ENCODE data around the gene CITED2.
"Not testable (repeated sequence)": the region's sequence is repeated elsewhere in the genome, so short reads cannot be mapped to it uniquely, and the experiment has no call there.

CITED2 gene, protein sequence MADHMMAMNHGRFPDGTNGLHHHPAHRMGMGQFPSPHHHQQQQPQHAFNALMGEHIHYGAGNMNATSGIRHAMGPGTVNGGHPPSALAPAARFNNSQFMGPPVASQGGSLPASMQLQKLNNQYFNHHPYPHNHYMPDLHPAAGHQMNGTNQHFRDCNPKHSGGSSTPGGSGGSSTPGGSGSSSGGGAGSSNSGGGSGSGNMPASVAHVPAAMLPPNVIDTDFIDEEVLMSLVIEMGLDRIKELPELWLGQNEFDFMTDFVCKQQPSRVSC

DNA sequence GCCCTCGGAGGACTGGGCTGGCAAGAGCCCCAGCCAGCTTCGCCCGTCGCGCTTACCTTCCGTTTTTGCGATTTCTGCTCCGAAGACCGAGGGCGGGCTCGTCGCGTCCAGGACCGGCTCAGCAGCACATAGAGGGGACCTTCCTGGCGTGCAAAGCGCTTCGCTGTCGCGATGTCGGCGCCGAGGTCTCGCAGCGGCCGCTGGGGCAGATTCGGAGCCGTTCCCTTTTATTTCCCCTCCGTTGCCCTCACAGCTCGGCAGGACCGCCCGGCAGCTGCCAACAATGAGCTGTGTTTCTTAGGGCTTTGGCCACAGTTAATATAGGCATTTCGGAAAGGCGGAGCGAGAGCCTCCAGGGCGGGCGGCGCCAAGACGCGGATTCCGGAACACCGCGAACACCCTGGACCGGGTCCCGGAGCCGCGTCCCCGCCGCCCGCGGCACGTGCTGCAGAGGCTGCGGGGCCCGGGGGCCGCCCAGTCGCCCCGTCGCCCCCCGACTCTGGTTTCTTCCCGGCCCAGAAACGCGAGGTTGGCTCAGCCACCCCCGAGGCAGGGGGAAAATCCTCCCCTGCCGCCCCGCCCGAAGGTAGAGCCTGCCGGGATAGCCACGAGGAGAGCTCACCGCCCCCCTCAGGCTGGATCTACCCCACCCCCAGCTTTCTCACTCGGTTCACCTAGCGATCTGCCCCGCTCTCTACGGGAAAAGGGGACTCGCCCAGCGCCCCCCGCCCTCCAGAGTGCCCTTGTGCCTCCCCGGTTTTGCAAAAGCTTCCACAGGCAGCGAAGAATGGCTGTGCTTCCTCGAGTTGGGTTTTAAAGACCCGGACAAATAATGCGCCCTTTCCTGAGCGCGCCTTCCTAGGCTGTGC lies at the start of gene CITED2:
Gene CITED2 (minus strand): TSS at position 292 of the 869 bp plus-strand sequence. CDS start 704 bp downstream, outside the sequence.
- DNase-seq, result peak; percentile 93

DNA sequence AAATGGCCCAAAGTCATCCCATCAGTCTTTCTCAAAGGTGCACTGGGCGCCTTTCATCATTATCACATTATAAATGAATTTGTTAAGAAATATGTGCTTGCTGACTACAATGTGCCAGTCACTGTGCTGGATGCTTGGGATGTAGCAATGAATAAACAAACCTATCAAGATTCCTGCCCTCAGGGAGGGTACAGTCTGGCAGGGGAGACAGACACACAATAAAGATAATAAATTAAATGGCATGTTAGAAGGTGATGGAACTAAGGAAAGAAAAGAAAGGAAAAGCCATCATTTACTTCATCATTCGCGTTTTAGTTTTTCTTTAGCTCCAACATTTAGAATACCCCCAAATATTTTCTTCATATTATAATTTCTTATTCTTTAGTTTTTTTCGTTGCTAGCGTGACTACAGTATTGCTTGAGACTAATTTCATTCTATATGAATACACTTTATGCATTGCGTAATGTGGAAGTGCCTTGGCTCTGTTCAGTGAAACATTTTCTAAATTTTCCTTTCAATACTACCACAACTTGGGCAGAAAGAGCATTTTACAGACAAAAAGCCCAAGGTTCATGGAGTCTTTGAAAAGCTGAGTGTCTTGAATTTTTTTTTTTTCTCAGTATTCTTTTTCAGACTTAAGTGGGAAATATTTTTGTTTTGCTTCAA lies 48.7 kb upstream of the CITED2 start:
- DNase-seq, result no peak

DNA sequence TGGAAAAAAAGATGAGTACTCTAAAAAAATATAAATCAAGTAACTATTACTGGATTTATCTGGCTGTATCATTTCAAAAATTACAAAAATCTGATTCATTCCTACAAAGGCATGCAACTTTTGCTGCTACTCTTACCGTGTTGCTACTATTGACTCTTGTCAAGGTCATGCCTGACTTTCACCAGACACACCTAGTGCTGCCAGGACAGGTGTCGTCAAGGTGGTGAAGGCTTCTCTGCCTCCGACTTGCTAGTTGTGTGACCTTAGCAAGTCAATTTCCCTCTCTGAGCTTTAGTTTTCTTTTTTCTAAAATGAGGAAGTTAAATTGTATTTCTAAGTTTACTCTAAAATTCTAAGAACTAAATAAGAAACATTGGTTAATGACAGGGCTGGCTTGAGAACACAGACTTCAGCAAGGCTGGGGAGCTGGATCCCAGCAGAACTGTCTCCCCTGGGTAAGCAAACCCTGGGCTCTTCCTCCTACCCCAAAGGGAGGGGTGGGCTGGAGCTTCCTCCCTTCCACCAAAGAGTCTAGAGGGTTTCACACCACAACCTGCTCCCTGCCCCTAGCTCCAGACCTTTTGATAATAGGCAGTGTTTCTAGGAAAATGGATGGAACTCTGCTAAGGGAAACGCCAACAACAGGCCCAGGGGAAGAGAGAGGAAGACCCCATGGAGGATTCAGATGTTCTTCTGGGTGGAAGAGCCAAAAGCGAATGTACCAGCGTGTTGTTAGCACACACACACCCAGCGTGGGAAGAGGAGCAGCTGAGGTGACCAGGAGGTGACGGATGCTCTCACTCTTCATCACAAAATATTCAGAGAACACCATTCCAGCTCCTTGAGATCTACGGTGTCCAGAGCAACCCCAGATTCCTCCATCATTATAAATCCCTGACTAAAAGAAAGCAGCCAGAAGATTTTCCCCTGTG lies 47.9 kb upstream of the CITED2 start:
- no peak for DNase-seq

DNA sequence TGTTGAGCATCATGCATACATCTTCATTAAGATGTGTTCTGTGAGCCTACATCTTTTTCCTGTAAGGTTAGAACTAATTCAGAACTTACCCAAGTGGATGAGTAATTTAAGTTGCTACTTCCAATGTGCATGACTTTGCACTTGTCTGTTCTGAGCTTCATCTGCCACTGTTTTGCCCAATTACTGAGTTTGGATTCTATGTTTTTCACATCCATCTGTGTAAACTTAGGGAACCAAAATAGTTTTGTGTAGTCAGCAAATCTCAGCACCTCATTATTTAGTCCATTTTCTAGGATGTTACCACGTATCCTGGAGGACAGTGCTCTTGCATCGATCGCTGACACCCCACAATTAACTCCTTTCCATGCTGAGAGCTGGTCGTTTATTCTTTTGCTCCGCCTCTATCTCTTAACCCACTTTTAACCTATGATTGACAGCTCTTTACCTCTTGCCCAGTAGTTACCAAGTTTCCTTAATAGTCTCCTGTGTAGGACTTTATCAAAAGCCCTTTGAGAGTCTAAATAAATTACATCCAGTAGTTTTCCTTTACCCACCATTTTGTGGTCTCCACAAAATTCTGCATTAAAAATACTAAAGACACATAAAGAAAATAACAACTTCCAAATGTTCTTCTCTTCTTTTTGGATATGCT lies 44.2 kb upstream of the CITED2 start:
- no peak for DNase-seq

DNA sequence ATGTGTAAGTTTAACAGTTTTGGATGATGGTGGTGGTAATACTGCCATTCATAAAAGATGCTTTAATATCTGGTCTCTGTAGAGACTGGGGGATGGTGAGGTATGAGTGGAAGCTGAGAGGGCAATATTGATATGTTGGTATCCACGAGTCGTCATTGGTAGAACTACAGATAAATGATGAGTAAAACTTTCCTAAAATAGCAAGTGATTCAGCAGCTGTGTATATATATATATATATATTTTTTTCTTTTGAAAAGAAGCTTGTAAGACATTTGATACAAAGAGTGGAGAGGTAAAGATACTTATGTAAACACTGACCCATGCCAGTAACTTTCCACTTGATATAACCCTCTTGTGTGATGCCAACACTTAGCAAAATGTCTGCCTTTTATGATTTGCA lies 41.7 kb upstream of the CITED2 start:
- no peak for DNase-seq

DNA sequence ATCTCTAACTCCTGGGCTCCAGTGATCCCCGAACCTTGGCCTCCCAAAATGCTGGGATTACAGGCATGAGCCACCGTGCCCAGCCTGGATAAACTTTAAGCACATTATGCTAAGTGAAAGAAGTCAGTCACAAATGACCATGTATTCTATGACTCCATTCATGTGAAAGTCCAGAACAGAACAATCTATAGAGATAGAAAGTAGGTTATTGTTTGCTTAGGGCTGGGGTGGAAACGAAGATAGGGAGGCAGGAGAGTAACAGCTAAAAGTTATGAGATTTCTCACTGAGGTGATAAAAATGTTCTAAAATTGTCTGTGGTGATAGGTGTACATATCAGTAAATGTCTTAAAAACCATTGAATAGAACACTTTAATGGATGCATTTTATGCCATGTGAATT lies 40.9 kb upstream of the CITED2 start:
- DNase-seq, result no peak

DNA sequence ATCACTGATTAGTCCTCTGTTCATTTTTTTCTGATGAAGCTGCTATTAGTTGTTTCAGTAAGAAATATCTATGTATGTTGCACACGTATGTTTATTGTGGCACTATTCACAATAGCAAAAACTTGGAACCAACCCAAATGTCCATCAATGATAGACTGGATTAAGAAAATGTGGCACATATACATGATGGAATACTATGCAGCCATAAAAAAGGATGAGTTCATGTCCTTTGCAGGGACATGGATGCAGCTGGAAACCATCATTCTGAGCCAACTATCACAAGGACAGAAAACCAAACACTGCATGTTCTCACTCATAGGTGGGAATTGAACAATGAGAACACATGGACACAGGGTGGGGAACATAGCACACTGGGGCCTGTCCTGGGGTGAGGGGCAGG lies 37.7 kb upstream of the CITED2 start:
- not testable (repeated sequence) for DNase-seq

DNA sequence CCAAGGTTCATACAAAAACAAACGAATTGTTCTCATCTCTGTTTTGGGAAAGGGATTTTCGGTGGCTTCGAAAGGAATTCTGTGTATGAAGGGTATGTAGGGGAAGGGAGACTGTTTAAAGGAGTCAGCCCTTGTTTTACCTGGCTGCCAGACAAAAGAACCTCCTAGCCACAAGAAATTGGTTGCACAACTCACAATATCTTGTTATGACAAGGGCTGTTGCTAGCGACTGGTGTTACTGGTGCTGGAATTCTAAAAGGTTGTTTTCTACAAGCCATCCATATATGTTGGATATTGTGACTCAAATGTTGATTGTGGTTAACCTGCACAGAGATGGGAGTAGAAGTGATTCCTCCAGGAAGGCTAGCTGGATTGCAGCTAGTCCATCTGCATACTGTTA lies 34.6 kb upstream of the CITED2 start:
- no peak for DNase-seq

DNA sequence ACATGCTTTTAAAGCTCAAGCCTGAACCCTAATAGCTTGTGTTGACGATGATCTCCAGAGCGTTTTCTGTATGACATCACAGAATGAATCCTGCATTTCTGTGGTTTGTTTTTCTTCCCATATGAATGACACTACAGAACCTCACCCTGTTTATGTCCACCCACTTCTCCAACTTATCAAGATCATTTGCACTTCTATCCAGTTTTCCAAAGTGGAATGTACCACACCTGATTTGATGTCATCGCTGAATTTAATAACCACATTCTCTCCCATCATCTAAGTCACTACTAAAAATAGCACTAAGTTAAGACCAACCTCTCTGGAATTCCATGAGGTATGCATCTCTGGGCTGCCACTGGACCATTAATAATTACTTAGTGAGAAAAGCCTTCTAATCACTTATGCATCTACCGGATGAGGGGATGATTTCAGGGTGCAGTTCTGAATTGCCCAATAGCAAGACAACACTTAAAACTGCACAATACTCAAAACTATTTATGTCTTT lies 33.3 kb upstream of the CITED2 start:
- no peak for DNase-seq

DNA sequence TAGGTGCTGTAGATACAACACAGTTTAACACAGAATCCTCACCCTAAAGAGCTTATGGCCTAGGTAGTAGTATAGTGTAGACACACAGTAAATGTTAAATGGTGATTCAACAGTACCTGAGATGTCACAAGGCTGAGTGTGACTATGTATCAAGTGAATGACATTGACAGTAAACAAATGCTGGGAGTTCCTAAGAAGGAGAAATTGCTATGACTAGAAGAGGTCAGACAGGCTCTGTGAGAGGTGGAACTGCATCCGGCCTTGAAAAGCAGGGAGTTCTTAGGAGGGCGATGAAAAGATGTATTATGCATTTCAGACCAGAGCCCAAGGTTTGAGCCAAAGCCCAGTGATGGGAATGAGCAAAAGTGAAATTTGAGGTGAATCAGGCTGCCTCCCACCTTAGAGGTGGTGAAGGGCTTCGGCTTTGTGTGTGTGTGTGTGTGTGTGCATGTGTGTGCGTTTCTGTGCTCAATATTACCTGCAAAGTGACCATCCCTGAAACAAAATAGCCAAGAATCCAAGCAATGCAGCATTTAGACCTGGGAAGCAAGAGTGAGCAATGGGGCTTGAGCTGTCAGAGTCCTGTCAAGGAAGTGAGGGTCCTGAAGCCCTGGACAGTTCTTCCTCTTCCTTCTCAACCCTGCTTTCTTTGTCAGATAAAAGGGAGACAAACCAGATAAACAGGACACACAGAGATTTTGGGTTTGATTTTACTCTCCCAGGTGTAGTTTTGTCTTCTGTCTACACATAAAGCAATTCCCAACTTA lies 32.3 kb upstream of the CITED2 start:
- DNase-seq, result no peak

DNA sequence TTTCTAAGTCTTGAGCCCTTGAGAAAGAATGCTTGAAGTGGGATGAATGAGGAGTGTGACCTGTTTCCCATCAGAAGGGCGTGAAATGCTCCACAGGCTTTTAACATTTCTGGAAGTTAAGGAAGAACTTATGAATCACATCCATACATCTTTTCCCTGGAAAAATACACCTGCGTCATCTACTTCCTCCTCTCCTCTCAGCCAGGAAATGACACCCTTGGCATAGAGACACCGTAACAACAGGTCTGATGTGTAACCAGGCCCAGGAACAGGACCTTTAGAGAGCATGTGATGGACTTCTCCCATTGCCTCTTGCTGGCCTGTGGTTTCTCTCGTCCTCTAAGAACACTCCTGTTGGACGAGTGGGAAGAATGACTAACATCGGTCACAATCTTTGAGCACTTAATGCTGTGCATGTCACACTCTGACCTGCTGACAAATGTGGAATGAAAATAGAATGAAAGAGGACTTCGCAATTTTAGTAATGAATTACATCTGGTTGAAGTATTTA lies 28.5 kb upstream of the CITED2 start:
- no peak for DNase-seq

DNA sequence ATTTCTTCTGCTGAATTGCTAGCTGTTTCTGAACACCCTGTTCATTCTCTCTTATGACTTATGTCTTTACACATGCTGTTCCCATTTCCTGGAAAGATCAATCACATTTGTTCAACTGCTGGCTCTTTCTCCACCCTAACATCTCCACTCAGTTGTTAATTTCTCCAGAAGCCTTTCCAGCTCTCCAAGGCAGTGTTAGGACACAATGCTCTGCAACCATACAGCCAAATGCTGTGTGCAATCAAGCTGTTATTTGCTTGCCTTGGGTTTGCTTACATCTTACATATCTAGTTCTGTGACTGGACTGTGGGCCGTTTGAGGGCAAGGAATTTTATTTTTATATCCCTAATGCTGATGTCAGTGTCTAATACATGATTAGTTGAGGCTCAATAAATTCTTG lies 24.2 kb upstream of the CITED2 start:
- no peak for DNase-seq

DNA sequence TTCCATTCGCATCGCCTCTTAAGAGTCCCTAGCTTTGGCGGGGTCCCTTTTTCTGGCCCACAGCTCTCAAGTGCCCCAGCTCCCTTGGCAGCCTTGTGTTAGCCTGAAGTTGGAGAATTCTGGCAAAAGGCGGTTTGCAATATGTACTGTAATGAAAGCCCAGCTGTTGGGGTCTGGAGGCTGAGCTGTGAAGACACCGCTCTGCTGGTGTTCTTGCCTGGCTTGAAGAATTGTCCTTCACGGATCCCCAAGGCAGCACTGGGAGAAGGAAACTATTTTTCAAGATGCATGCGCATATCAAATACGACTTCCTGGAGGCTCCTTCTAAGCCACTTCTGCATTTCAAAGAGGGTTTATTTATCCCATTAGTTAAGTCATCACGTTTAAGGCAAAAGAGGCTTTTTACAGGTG lies 21.4 kb upstream of the CITED2 start:
- no peak for DNase-seq

DNA sequence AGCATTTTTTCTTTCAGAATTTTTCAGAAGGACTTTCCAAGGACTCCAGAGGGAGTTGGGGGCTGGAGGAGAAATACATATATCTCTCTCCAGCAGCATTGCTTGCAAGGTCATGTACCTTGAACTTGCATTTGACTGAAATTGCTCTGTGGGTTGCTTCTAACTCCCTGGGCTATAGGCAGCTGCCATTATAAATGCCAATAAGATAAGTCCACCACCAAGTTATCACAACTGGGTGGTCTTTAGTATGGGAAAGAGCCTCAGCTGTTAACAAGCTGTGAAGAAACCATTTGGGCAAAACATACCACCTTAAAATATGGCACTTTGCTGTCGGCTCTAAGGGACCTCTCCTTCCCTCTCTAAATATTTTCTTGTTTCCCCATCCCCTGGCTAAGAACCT lies 20.9 kb upstream of the CITED2 start:
- no peak for DNase-seq

DNA sequence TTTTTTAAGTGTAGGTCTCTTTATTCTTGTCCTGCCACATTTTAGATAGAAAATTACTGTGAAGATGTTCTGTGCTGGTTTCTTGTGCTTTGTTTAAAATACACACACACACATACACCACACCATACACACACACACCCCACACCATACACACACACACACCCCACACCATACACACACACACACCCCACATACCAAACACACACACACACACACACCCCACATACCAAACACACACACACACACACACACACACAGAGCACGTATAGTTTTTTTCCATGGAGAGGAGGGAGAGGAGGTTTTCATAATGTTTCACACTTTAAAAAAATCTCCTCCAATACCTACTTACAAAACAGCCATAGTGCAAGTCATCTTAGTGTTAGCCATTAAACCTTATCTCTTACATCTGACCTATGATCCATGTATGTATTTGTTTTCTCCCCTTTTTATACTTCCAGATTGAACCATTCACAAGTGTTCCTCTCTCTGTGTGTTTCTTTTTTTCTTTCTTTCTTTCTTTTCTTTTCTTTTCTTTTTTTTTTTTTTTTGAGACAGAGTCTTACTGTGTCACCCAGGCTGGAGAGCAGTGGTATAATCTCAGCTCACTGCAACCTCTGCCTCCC lies 19.7 kb upstream of the CITED2 start:
- no peak for DNase-seq

DNA sequence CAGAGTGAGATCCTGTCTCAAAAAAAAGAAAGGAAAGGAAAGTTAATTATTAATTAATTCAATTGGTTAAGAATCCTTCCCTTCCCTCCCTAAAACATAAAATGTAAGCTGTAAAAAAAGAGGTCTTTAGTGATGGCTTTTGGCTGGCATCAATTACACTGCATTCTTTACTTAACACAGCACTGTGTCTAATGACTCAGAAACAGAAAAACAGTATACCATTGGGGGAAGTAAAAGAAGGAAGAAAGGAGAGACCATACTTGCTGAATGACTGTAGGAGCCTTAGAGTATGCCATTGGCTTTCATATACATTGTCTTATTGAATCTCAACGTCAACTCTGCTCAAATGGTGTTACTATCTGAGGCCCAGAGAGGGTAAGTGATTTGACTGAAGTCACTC lies 18.3 kb upstream of the CITED2 start:
- DNase-seq, result no peak

DNA sequence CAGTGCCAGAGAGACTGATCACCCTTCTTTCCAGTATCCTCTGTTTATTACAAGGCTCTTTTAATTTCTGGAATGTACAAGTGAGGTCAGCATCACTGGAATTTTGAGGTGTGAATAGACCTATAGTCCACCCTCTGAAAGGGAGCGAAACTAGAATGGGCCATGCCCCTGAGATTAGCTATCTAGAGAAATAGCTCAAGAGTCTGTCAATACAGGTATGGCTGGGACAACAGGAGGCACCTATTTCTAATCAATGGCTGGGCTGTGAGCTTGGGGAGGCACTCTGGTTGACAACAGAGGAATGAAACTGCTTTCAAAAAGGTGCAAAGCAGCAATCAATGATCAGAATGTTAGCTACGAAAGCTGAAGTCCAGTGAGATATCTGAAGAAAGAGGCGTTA lies 17.3 kb upstream of the CITED2 start:
- no peak for DNase-seq

DNA sequence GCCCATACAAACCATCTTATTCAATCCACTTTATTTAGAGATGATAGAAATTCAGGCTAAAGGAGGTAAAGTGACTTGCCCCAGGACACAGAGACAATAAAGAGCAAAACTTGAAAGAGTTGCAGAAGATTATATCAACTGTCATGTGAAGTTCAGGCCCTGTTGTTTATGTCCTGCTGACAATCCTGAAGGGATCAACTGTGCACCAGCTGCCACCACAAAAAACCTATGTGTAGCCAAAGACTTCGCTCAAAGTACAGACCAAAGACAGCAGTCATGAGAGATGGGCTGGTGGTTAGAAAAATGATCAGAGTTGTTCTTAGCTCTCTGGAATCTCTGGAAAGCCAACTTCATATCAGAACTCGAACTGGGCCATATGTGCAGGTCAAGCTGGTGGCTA lies 16.0 kb upstream of the CITED2 start:
- DNase-seq, result no peak

DNA sequence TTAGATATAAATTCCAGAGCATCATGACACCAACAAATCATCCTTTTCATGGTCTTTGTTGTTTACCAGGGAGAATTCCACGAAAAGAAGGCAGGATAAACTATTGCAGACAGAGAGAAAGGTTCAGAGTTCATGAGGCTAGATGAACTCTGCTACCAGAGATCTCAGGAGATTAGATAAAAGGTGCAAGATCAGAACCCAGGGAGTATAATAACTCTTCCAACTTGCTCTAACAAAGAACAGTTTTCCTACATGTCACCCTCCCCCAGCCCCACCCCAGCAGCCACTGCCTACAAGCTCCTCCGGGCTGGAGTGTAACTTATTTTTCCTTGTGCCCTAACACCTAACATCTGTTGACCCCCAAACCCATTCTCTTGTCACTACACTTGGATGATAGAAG lies 13.9 kb upstream of the CITED2 start:
- DNase-seq, result no peak

DNA sequence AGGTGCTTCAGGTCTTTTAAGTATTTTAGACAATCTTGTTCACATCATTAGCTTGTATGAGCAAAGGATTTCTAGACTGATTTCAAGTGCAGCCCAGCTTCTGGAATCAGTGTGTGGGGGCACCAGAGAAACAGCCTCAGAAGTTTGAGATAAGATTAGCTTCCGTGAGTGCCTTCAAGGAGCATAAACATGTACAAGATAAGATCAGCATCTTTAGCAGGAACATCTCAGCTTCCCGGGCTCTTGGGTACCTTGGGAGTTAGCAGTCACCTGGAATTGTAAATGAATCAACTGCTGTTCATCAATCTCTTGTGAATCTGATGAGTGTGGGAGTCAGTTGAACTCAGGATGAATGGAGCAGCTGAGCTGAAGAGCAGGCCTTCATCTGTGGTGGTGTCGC lies 12.0 kb upstream of the CITED2 start:
- DNase-seq, result no peak

All from CD4-positive, alpha-beta T cell treated with Interleukin-6 for 4 hours (primary cell).